IMR-90 (cell line): Measurements from ENCODE around the gene PPY. TPM values are rescaled to one million over a fixed set of nuclear protein-coding genes. Genes with fewer than 3 reads are reported as not detected.

Source experiments
- ATAC-seq: fragments of 200-7000 bp; cut with Tn5 transposase; 2 replicates; pipeline ENCODE4 v1.9.1; 2020; ENCODE audit warnings: low read depth, mild to moderate bottlenecking, moderate library complexity
- Bru-seq: library from RNA; stranded (reverse); fragments of 400-500 nt; gene quantifications from one replicate; lab custom pipeline; 2021; lab: Mats Ljungman, UMichigan
- BruChase-seq, 2 experiments: library from RNA; stranded (reverse); fragments of 400-500 nt; gene quantifications; one replicate each; lab custom pipeline; 2021; lab: Mats Ljungman, UMichigan
- BruUV-seq: library from RNA; stranded (reverse); fragments of 400-500 nt; replicated peaks from 2 replicates; lab custom pipeline; 2021; lab: Mats Ljungman, UMichigan
- CTCF ChIA-PET: fragments of 300-600 bp; formaldehyde crosslinking; extraction: SDS; loops from one replicate; lab custom pipeline; 2021; ENCODE audit warnings: antibody characterized with exemption; lab: Yijun Ruan, JAX
- POLR2A ChIA-PET: fragments of 300-600 bp; sonication (Branson Sonifier 250); formaldehyde crosslinking; loops from one replicate; lab custom pipeline; 2022; ENCODE audit warnings: antibody characterized with exemption; ENCODE audit not compliant: unreplicated experiment; lab: Charles Lee
- DNase-seq: peaks from one replicate; pipeline ENCODE4 v3.0.0; 2013
- H2AFZ ChIP-seq: replicated peaks from 2 replicates; pipeline ENCODE3; 2013; ENCODE audit warnings: low read length, mild to moderate bottlenecking; ENCODE audit not compliant: poor library complexity
- H2AK5ac ChIP-seq: 2 replicates; pipeline ENCODE4 v1.6.1; 2013; ENCODE audit warnings: low read depth, low read length, inconsistent platforms
- H2AK9ac ChIP-seq: replicated peaks from 2 replicates; pipeline ENCODE3; 2013; ENCODE audit warnings: mild to moderate bottlenecking, low read depth, low read length, moderate library complexity; ENCODE audit not compliant: poor library complexity
- H2BK120ac ChIP-seq: 2 replicates; pipeline ENCODE4 v1.6.1; 2013; ENCODE audit warnings: low read depth, low read length, inconsistent platforms
- H2BK15ac ChIP-seq: 3 replicates; pipeline ENCODE4 v1.6.1; 2013; ENCODE audit warnings: low read depth, low read length, inconsistent platforms
- H2BK20ac ChIP-seq: 2 replicates; pipeline ENCODE4 v1.6.1; 2013; ENCODE audit warnings: low read depth, mild to moderate bottlenecking, inconsistent platforms, low read length, moderate library complexity
- H2BK5ac ChIP-seq: 2 replicates; pipeline ENCODE4 v1.6.1; 2013; ENCODE audit warnings: mild to moderate bottlenecking, low read depth, low read length, inconsistent platforms; ENCODE audit not compliant: poor library complexity, severe bottlenecking
- H3K14ac ChIP-seq: replicated peaks from 2 replicates; pipeline ENCODE4 v1.6.1; 2013; ENCODE audit warnings: low read depth, low read length, inconsistent platforms
- H3K18ac ChIP-seq: 2 replicates; pipeline ENCODE4 v1.6.1; 2013; ENCODE audit warnings: low read depth, low read length, control low read depth
- H3K23ac ChIP-seq: 2 replicates; pipeline ENCODE4 v1.6.1; 2013; ENCODE audit warnings: low read depth, low read length, inconsistent platforms
- H3K27ac ChIP-seq: 2 replicates; pipeline ENCODE4 v1.5.1; 2013; ENCODE audit warnings: mild to moderate bottlenecking, control low read depth, low read length; ENCODE audit not compliant: insufficient read depth
- H3K27me3 ChIP-seq: 2 replicates; pipeline ENCODE4 v1.6.1; 2013; ENCODE audit warnings: low read length; ENCODE audit not compliant: control insufficient read depth, insufficient read depth
- H3K36me3 ChIP-seq: 2 replicates; pipeline ENCODE4 v1.6.1; 2013; ENCODE audit warnings: low read length, mixed read lengths; ENCODE audit not compliant: control insufficient read depth, insufficient read depth
- H3K4ac ChIP-seq: 2 replicates; pipeline ENCODE4 v1.6.1; 2013; ENCODE audit warnings: low read depth, low read length, inconsistent platforms
- H3K4me1 ChIP-seq: 2 replicates; pipeline ENCODE4 v1.6.1; 2013; ENCODE audit warnings: low read length, mixed read lengths; ENCODE audit not compliant: control insufficient read depth, insufficient read depth
- H3K4me2 ChIP-seq: 2 replicates; pipeline ENCODE4 v1.6.1; 2013; ENCODE audit warnings: low read depth, mild to moderate bottlenecking, control low read depth, low read length, moderate library complexity
- H3K4me3 ChIP-seq: 2 replicates; pipeline ENCODE4 v1.5.1; 2013; ENCODE audit warnings: low read depth, mild to moderate bottlenecking, control low read depth, low read length, moderate library complexity; ENCODE audit not compliant: insufficient read depth
- H3K56ac ChIP-seq: 2 replicates; pipeline ENCODE4 v1.6.1; 2013; ENCODE audit warnings: low read length, inconsistent platforms; ENCODE audit not compliant: insufficient read depth; ENCODE audit errors: extremely low read depth
- H3K79me1 ChIP-seq, 2 experiments: 2 replicates each; pipeline ENCODE4 v1.6.1; 2013; ENCODE audit warnings: low read length in 2 of 2, inconsistent platforms in 1 of 2, low read depth in 1 of 2
- H3K9ac ChIP-seq: 2 replicates; pipeline ENCODE4 v1.6.1; 2013; ENCODE audit warnings: low read depth, low read length, control low read depth
- H3K9me1 ChIP-seq: 2 replicates; pipeline ENCODE4 v1.6.1; 2013; ENCODE audit warnings: low read length, inconsistent platforms; ENCODE audit not compliant: insufficient read depth
- H3K9me3 ChIP-seq: 2 replicates; pipeline ENCODE4 v1.6.1; 2013; ENCODE audit warnings: low read length; ENCODE audit not compliant: control insufficient read depth, insufficient read depth
- H4K20me1 ChIP-seq: 2 replicates; pipeline ENCODE4 v1.6.1; 2013; ENCODE audit warnings: low read length, inconsistent platforms; ENCODE audit not compliant: insufficient read depth
- H4K5ac ChIP-seq: 2 replicates; pipeline ENCODE4 v1.6.1; 2013; ENCODE audit warnings: mild to moderate bottlenecking, low read depth, low read length, control low read depth
- H4K8ac ChIP-seq, 2 experiments: 2 replicates each; pipeline ENCODE4 v1.6.1; 2013; ENCODE audit warnings: low read depth in 2 of 2, low read length in 2 of 2, control low read depth in 1 of 2, inconsistent platforms in 1 of 2
- H4K91ac ChIP-seq: 2 replicates; pipeline ENCODE4 v1.6.1; 2013; ENCODE audit warnings: low read depth, low read length, inconsistent platforms; ENCODE audit not compliant: insufficient read depth
- BHLHE40 ChIP-seq: fragments of 150-350 bp; IDR thresholded peaks from 2 replicates; pipeline ENCODE4 v1.6.1; 2016; ENCODE audit warnings: mild to moderate bottlenecking, low read depth, low read length
- CEBPB ChIP-seq: IDR thresholded peaks from 2 replicates; pipeline ENCODE4 v1.6.1; 2012; ENCODE audit warnings: low read depth, low read length, improper control_type of control experiment
- CHD1 ChIP-seq: IDR thresholded peaks from 2 replicates; pipeline ENCODE4 v1.6.1; 2012; ENCODE audit warnings: low read depth, low read length, improper control_type of control experiment
- CTCF ChIP-seq: conservative IDR thresholded peaks from 2 replicates; pipeline ENCODE4 v1.5.1; 2012; ENCODE audit warnings: mild to moderate bottlenecking, low read depth, low read length, improper control_type of control experiment
- ELK1 ChIP-seq: fragments of 150-350 bp; IDR thresholded peaks from 2 replicates; pipeline ENCODE4 v1.6.1; 2016; ENCODE audit warnings: low read depth, mild to moderate bottlenecking, low read length, moderate library complexity, borderline replicate concordance
- MAZ ChIP-seq: IDR thresholded peaks from 2 replicates; pipeline ENCODE4 v1.6.1; 2012; ENCODE audit warnings: low read depth, mild to moderate bottlenecking, low read length, improper control_type of control experiment, moderate library complexity, borderline replicate concordance
- MXI1 ChIP-seq: IDR thresholded peaks from 2 replicates; pipeline ENCODE4 v1.6.1; 2012; ENCODE audit warnings: low read depth, mild to moderate bottlenecking, low read length, moderate library complexity, borderline replicate concordance
- NFE2L2 ChIP-seq: fragments of 150-350 bp; IDR thresholded peaks from 2 replicates; pipeline ENCODE4 v1.6.1; 2016; ENCODE audit warnings: low read depth, mild to moderate bottlenecking, low read length
- POLR2A ChIP-seq: IDR thresholded peaks from 2 replicates; pipeline ENCODE4 v1.6.1; 2012; ENCODE audit warnings: mild to moderate bottlenecking, low read depth, low read length
- RAD21 ChIP-seq: IDR thresholded peaks from 2 replicates; pipeline ENCODE4 v1.6.1; 2012; ENCODE audit warnings: low read length, improper control_type of control experiment
- RCOR1 ChIP-seq: IDR thresholded peaks from 2 replicates; pipeline ENCODE4 v1.6.1; 2012; ENCODE audit warnings: mild to moderate bottlenecking, low read length, improper control_type of control experiment; ENCODE audit not compliant: insufficient replicate concordance
- RFX5 ChIP-seq: IDR thresholded peaks from 2 replicates; pipeline ENCODE4 v1.8.0; 2012; ENCODE audit warnings: low read depth, mild to moderate bottlenecking, low read length, moderate library complexity
- SMC3 ChIP-seq: fragments of 150-350 bp; IDR thresholded peaks from 2 replicates; pipeline ENCODE4 v1.6.1; 2016; ENCODE audit warnings: low read depth, mild to moderate bottlenecking, antibody characterized with exemption, low read length, moderate library complexity
- WGBS, 2 experiments: methylation state at CpG; one replicate each; pipeline versions ENCODE4 v1.1.5 to v1.1.7; 2013; ENCODE audit warnings: missing lambda C conversion rate in 2 of 2; ENCODE audit not compliant: insufficient read length in 1 of 2; ENCODE audit errors: extremely low coverage in 2 of 2; 5-methylcytosine and 5-hydroxymethylcytosine counted together
- dilution Hi-C: fragments of 300-500 bp; cut with HindIII; formaldehyde crosslinking; loops from one replicate; pipeline ENCODE4 v1.14.3; 2018; ENCODE audit warnings: low sequenced_read_pairs; ENCODE audit not compliant: unreplicated experiment
- in situ Hi-C: fragments of 300-500 bp; cut with MboI; formaldehyde crosslinking; loops from 3 replicates; pipeline ENCODE4 v1.14.3; 2019; ENCODE audit warnings: low sequenced_read_pairs, inconsistent platforms, mixed read lengths
- intact Hi-C: fragments of 100-400 bp; cut with micrococcal nuclease; formaldehyde crosslinking; loops from 2 replicates; pipeline ENCODE4 v1.10.0; 2022
- long read RNA-seq: library from polyadenylated mRNA; unstranded; transcript quantifications from one replicate; pipeline ENCODE4 v2.0.0, GENCODE V29; 2021; ENCODE audit not compliant: unreplicated experiment
- polyA plus RNA-seq, 3 experiments: library from polyadenylated mRNA; depleted of rRNA; stranded (reverse); fragments of >200 nt; gene quantifications; 2 replicates each; pipeline ENCODE4 v1.2.3, GENCODE V29; 2012; ENCODE audit warnings: low replicate concordance in 1 of 3
- total RNA-seq: library from RNA; depleted of rRNA; stranded (reverse); fragments of >200 nt; gene quantifications from 2 replicates; pipeline ENCODE4 v1.2.3, GENCODE V29; 2012; rRNA removed

Gene PPY
- not detected in 2 replicates for total RNA-seq
- not detected in 2 replicates for polyA plus RNA-seq (2012; rRNA removed)
- not detected in 2 replicates for polyA plus RNA-seq (2012; cell fraction: cytosol; rRNA removed)
- polyA plus RNA-seq (2012; cell fraction: nucleus; rRNA removed; ENCODE audit: low replicate concordance): not detected in 2 replicates
- not detected for Bru-seq, nascent RNA
- BruChase-seq, experiment 1, labeled RNA remaining after a 6-hour chase: not detected
- BruChase-seq, experiment 2, labeled RNA remaining after a 2-hour chase: not detected
- long read RNA-seq: 0 reads

GRCh38 chr17:43942051-43942685, at the start of gene PPY:
PPY (minus strand) TSS chr17:43942476; CDS start chr17:43941654, 822 bp downstream.
- WGBS, 2 experiments: 20% methylated on average over 2 of the region's 17 CpGs; no CpG with 5 or more reads in 1 of the 2 experiments
- Histone ChIP-seq H3K4me1 (no peaks in the 10 kb centered on the region; the same call in 1 of the 2 replicates), H4K8ac (no peak within 1 kb of the TSS), H3K27me3 (peaks cover 33% of the 10 kb centered on the region), H3K9ac (no peak within 1 kb of the TSS), H3K4ac (no peak within 1 kb of the TSS), H3K79me1 (no peaks in the 10 kb centered on the region), H4K5ac (no peak within 1 kb of the TSS), H2AFZ (peak within 1 kb of the TSS; percentile 5), H2AK9ac (no peak within 1 kb of the TSS), H4K20me1 (no peaks in the 10 kb centered on the region; the same call in 1 of the 2 replicates), H2AK5ac (no peak within 1 kb of the TSS), H3K4me2 (no peak within 1 kb of the TSS), H4K91ac (no peak within 1 kb of the TSS), H2BK120ac (no peak within 1 kb of the TSS), H3K27ac (no peak within 1 kb of the TSS), H2BK15ac (no peak within 1 kb of the TSS), H3K23ac (no peak within 1 kb of the TSS), H3K4me3 (no peak within 1 kb of the TSS), H3K56ac (no peak within 1 kb of the TSS), H2BK20ac (no peak within 1 kb of the TSS), H3K9me1 (no peaks in the 10 kb centered on the region; the same call in 1 of the 2 replicates), H3K14ac (no peak within 1 kb of the TSS), H2BK5ac (no peak within 1 kb of the TSS), H3K9me3 (no peaks in the 10 kb centered on the region), H3K36me3 (no peaks in the 10 kb centered on the region), H3K18ac (no peak within 1 kb of the TSS)
- dilution Hi-C loops (no loop called here), intact Hi-C loops (loop anchor here (5.0 kb wide), 1 partner anchor 65 kb away; no protein-coding TSS in a partner anchor), in situ Hi-C loops (loop anchor here (5.0 to 10.0 kb wide), 2 partner anchors 60 to 223 kb away; partner anchors contain the start of gene NAGS)
- ATAC-seq: no peak
- DNase-seq: no peak
- BruUV-seq: no TSS peak
- POLR2A ChIA-PET: no interaction called here
- CTCF ChIA-PET: interaction anchor here (2.5 kb wide), 1 partner anchor 51 kb away, joined by 11 read pairs; no protein-coding TSS in a partner anchor
- TF ChIP-seq CEBPB: no peak
- no peak for TF ChIP-seq POLR2A
- no peak for TF ChIP-seq RFX5
- TF ChIP-seq ELK1: no peak
- TF ChIP-seq RCOR1: no peak
- TF ChIP-seq CTCF: no peak
- TF ChIP-seq RAD21: no peak
- TF ChIP-seq MAZ: no peak
- no peak for TF ChIP-seq BHLHE40
- TF ChIP-seq NFE2L2: no peak
- no peak for TF ChIP-seq SMC3
- TF ChIP-seq CHD1: no peak
- TF ChIP-seq MXI1: no peak
